Adrenal gland (tissue), 12 donors: ENCODE results near the gene MIGA2. TPM values are rescaled to one million over a fixed set of nuclear protein-coding genes. Genes with fewer than 3 reads are reported as not detected.

Experiments
- DNase-seq, 7 donors: peaks; one replicate each; pipeline ENCODE4 v3.0.0-alpha.2; 2019 to 2020
- H3K27ac ChIP-seq, 5 donors: fragments of 200-600 bp; sonication (generic) in 4 of 5; 1 replicate in 3 of 5; 2 replicates in 2 of 5; pipeline versions ENCODE4 v1.5.1 to v1.8.0; 2016 to 2020; ENCODE audit warnings: mild to moderate bottlenecking in 1 of 5
- H3K27me3 ChIP-seq: fragments of 200-600 bp; 2 replicates; pipeline ENCODE4 v1.8.0; 2021
- H3K36me3 ChIP-seq, 2 donors: fragments of 200-600 bp; replicated peaks in 1 of 2; 1 replicate in 1 of 2; 2 replicates in 1 of 2; pipeline versions ENCODE4 v1.5.1 to v1.8.0; 2018 to 2022
- H3K4me1 ChIP-seq, 2 donors: fragments of 200-600 bp; replicated peaks in 1 of 2; 1 replicate in 1 of 2; 2 replicates in 1 of 2; pipeline versions ENCODE4 v1.5.1 to v1.8.0; 2018 to 2021
- H3K4me3 ChIP-seq, 4 donors: fragments of 200-600 bp; sonication (generic) in 3 of 4; one replicate each; pipeline ENCODE4 v1.5.1; 2016 to 2018
- H3K9me3 ChIP-seq, 3 donors: fragments of 200-600 bp; sonication (generic) in 1 of 3; replicated peaks in 1 of 3; 1 replicate in 2 of 3; 2 replicates in 1 of 3; pipeline versions ENCODE4 v1.5.1 to v1.8.0; 2016 to 2021
- CTCF ChIP-seq, 6 experiments: fragments of 450-650 bp in 4 of 6; fragments of 200-600 bp in 2 of 6; sonication (generic) in 1 of 6; IDR thresholded peaks; 1 replicate in 5 of 6; 2 replicates in 1 of 6; pipeline versions ENCODE4 v1.5.1 to v1.8.0; 2016 to 2021; ENCODE audit warnings: antibody characterized with exemption in 6 of 6, mild to moderate bottlenecking in 2 of 6, moderate library complexity in 1 of 6
- POLR2A ChIP-seq, 2 donors: fragments of 450-650 bp; IDR thresholded peaks; one replicate each; pipeline ENCODE4 v1.6.1; 2017; ENCODE audit warnings: antibody characterized with exemption in 2 of 2, mild to moderate bottlenecking in 2 of 2, moderate library complexity in 1 of 2
- WGBS, 4 donors: extraction: QIAGEN DNeasy Blood & Tissue Kit in 2 of 4; methylation state at CpG; one replicate each; pipeline versions ENCODE4 v1.1.5 to v1.1.7; 2013 to 2017; 5-methylcytosine and 5-hydroxymethylcytosine counted together
- intact Hi-C, 2 donors: fragments of 100-400 bp; cut with DNase I; formaldehyde crosslinking; loops; one replicate each; pipeline versions ENCODE4 v1.14.1 to v1.15.0; 2022 to 2023
- polyA plus RNA-seq, 3 donors: library from polyadenylated mRNA; stranded (reverse); fragments of 200-250 nt in 2 of 3; fragments of 350-450 nt in 1 of 3; fragmentation: Illumina TruSeq in 1 of 3; extraction: RNeasy Lipid Tissue Mini Kit (QIAGEN cat#74804) in 1 of 3; gene quantifications; one replicate each; pipeline ENCODE4 v1.2.3, GENCODE V29; 2013 to 2014
- total RNA-seq, 9 donors: library from RNA; depleted of rRNA in 4 of 9; stranded (reverse); fragments of >200 nt in 4 of 9; fragments of 120-200 nt in 1 of 9; fragmentation: NEBNext Ultra II Directional in 1 of 9; extraction: Animal tissue kit (Norgen Biotek cat#: 25700) in 1 of 9; gene quantifications; one replicate each; pipeline versions ENCODE4 v1.1.0 to v1.2.4, GENCODE V29; 2013 to 2023
- donor health status: healthy with polysubstance abuse.
- donor health status: Bipolar disorder and iron deficiency.
- donor health status: DM: yes; HTN: yes; CAD: no.
- donor health status: DM: no; HTN: no; CAD: no.
- donor health status: DM: no; HTN: no; CAD: no.
- donor health status: DM: yes; HTN: yes; CAD: no.

Gene MIGA2
- total and polyA plus RNA-seq, 12 donors, result 8.9 to 74.6 (median 43.7) TPM

GRCh38 chr9:129058965-129059795 lies 22.8 kb downstream of the MIGA2 start:
- 53 to 83% (median 75%) methylated on average over 4 to 21 of the region's 21 CpGs for WGBS, 4 donors
- Histone ChIP-seq H3K4me1 (no peaks in the 10 kb centered on the region), H3K27me3 (no peaks in the 10 kb centered on the region), H3K4me3 (no peak overlapping the region), H3K27ac (no peak overlapping the region), H3K9me3 (no peaks in the 10 kb centered on the region), H3K36me3 (peaks cover 0 to 52% of the 10 kb centered on the region in 2 donors)
- peak in 1 of 7 donors; percentile 40 for DNase-seq
- no peak for TF ChIP-seq CTCF (IDR thresholded peaks at IDR 0.05)
- TF ChIP-seq POLR2A (IDR thresholded peaks at IDR 0.05), result no peak
- intact Hi-C loops, result no loop called here

- H3K36me3 ChIP-seq, result peaks cover 0 to 58% of the 10 kb centered on the region in 2 donors
- H3K4me1 ChIP-seq, result no peaks in the 10 kb centered on the region
- H3K4me3 ChIP-seq, result no peak overlapping the region
- WGBS, 4 donors, result 76 to 95% (median 91%) methylated on average over 11 to 37 of the region's 37 CpGs
- H3K27me3 ChIP-seq, result no peaks in the 10 kb centered on the region
- no peaks in the 10 kb centered on the region for H3K9me3 ChIP-seq
- no peak for TF ChIP-seq POLR2A (IDR thresholded peaks at IDR 0.05)
- no peak for TF ChIP-seq CTCF (IDR thresholded peaks at IDR 0.05)
- H3K27ac ChIP-seq, result no peak overlapping the region
- no peak for DNase-seq
- intact Hi-C loops, result no loop called here
These were observed 23.7 kb downstream of the MIGA2 start for GRCh38 chr9:129059796-129060785.

GRCh38 chr9:129060991-129061390 lies 24.6 kb downstream of the MIGA2 start:
- H3K4me3 ChIP-seq, result no peak overlapping the region
- intact Hi-C loops, result no loop called here
- no peaks in the 10 kb centered on the region for H3K9me3 ChIP-seq
- TF ChIP-seq CTCF (IDR thresholded peaks at IDR 0.05) (no peak), POLR2A (IDR thresholded peaks at IDR 0.05) (no peak)
- no peaks in the 10 kb centered on the region for H3K4me1 ChIP-seq
- H3K27ac ChIP-seq, result no peak overlapping the region
- no peaks in the 10 kb centered on the region for H3K27me3 ChIP-seq
- DNase-seq, result no peak
- peaks cover 0 to 67% of the 10 kb centered on the region in 2 donors for H3K36me3 ChIP-seq
- 92 to 98% (median 95%) methylated on average over 5 to 12 of the region's 12 CpGs for WGBS, 4 donors

GRCh38 chr9:129063061-129063460 lies 26.6 kb downstream of the MIGA2 start:
- Histone ChIP-seq H3K27me3 (no peaks in the 10 kb centered on the region), H3K9me3 (no peaks in the 10 kb centered on the region), H3K4me3 (no peak overlapping the region), H3K36me3 (peaks cover 0 to 70% of the 10 kb centered on the region in 2 donors), H3K27ac (no peak overlapping the region), H3K4me1 (no peaks in the 10 kb centered on the region)
- WGBS, 4 donors, result 90 to 91% methylated on average over 9 of the region's 9 CpGs; no CpG with 5 or more reads in 2 of the 4 donors
- DNase-seq, result no peak
- intact Hi-C loops, result no loop called here
- TF ChIP-seq POLR2A (IDR thresholded peaks at IDR 0.05), result no peak
- TF ChIP-seq CTCF (IDR thresholded peaks at IDR 0.05), result no peak
